ENCODE data around the gene PSME3.

DNA sequence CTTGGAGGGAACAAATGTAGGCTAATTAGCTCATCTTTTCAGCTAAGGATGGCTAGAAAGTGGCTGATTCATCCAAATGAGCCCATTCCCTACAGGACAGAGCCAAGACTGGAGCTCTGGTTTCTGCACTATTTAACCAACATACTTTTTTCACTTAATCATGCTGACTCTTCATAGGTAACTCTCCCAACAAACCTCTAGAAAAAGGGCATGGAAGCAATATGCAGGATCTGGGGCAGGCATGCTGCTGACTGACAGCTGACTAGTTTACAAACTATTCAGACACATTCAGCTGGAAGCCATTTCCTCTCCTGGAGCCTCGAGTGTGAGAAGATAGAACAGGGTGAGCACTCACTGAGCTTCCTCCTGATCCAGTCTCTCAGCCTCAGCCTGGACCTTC is 15.3 kb upstream of the PSME3 start:
- TF ChIP-seq EZH2 (conservative IDR thresholded peaks at IDR 0.05; ENCODE audit: low read depth, low read length), result no peak
- TF ChIP-seq, protein P1, sequence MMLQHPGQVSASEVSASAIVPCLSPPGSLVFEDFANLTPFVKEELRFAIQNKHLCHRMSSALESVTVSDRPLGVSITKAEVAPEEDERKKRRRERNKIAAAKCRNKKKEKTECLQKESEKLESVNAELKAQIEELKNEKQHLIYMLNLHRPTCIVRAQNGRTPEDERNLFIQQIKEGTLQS (CRISPR knock-in tag; IDR thresholded peaks at IDR 0.05), result no peak
- TF ChIP-seq BRCA1 (CRISPR knock-in tag; IDR thresholded peaks at IDR 0.05), result no peak
- TF ChIP-seq, protein P2, sequence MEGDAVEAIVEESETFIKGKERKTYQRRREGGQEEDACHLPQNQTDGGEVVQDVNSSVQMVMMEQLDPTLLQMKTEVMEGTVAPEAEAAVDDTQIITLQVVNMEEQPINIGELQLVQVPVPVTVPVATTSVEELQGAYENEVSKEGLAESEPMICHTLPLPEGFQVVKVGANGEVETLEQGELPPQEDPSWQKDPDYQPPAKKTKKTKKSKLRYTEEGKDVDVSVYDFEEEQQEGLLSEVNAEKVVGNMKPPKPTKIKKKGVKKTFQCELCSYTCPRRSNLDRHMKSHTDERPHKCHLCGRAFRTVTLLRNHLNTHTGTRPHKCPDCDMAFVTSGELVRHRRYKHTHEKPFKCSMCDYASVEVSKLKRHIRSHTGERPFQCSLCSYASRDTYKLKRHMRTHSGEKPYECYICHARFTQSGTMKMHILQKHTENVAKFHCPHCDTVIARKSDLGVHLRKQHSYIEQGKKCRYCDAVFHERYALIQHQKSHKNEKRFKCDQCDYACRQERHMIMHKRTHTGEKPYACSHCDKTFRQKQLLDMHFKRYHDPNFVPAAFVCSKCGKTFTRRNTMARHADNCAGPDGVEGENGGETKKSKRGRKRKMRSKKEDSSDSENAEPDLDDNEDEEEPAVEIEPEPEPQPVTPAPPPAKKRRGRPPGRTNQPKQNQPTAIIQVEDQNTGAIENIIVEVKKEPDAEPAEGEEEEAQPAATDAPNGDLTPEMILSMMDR (CRISPR knock-in tag; IDR thresholded peaks at IDR 0.05), result no peak
- no peak for TF ChIP-seq HDAC2 (CRISPR knock-in tag; IDR thresholded peaks at IDR 0.05)
- TF ChIP-seq NR3C1 (CRISPR knock-in tag; IDR thresholded peaks at IDR 0.05), result no peak
- no peak for TF ChIP-seq CBFB (CRISPR knock-in tag; IDR thresholded peaks at IDR 0.05)
- no peak for TF ChIP-seq TAF1 (CRISPR knock-in tag; IDR thresholded peaks at IDR 0.05)
- no peak for TF ChIP-seq ZFX (CRISPR knock-in tag; IDR thresholded peaks at IDR 0.05; ENCODE audit: low read depth)
- TF ChIP-seq ZFAT (CRISPR knock-in tag; conservative IDR thresholded peaks at IDR 0.05), result no peak
- TF ChIP-seq PHF5A (CRISPR knock-in tag; IDR thresholded peaks at IDR 0.05; ENCODE audit: low read depth, unreplicated experiment), result no peak
- no peak for TF ChIP-seq RAD51 (IDR thresholded peaks at IDR 0.05; ENCODE audit: borderline replicate concordance)

Data from HepG2 (cell line).